ENCODE measurements around the gene PRR5.

PRR5 gene

DNA sequence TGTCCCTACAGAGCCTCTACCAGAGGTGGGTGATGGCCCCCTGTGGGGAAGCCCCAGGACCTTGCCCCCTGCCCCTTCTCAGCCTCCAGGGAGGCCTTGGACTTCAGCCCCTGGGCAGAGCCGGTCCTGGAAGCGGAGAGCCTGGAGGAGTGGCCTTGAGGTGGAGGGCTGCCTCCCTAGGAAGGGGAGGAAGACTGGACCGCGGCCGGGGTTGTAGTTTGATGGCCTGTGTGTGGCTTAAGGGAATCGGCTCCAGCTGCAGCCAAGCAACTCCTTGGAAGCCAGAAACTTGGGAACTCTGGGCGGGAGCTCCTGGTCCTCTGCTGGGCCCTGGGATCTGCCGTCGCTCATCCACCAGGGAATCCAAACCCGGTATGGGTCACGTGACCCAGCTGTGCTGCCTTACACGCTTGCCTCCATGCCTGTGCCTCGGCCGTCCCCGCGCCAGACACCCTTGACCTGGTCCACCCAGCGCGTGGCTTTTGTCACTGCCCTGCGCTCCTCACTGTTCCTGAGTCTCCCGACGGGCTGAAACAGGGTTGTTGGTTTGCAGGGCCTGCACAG lies 26.8 kb downstream of the PRR5 start:
- Histone ChIP-seq H3K9me2 (replicated peaks; ENCODE audit: control insufficient read depth, low read length) (no peaks in the 10 kb centered on the region), H4K20me1 (ENCODE audit: control insufficient read depth, insufficient read depth, low read depth, low read length) (no peaks in the 10 kb centered on the region), H3K4me1 (ENCODE audit: control insufficient read depth, low read length) (no peaks in the 10 kb centered on the region), H3F3A (ENCODE audit: control insufficient read depth, insufficient read depth) (no peaks in the 10 kb centered on the region), H3K79me2 (ENCODE audit: control insufficient read depth, low read length) (no peaks in the 10 kb centered on the region), H3K4me3 (ENCODE audit: low read length) (no peak overlapping the region), H3K27me3 (ENCODE audit: control insufficient read depth, low read length) (no peaks in the 10 kb centered on the region), H3K36me3 (ENCODE audit: control insufficient read depth, low read length) (no peaks in the 10 kb centered on the region), H3K4me2 (ENCODE audit: low read length) (no peak overlapping the region), H3K27ac (ENCODE audit: low read depth, low read length) (no peak overlapping the region), H3K9me3 (ENCODE audit: control insufficient read depth, insufficient read depth, low read length) (peaks cover 4% of the 10 kb centered on the region; the same call in 1 of the 2 replicates)
- TF ChIP-seq, protein P1, sequence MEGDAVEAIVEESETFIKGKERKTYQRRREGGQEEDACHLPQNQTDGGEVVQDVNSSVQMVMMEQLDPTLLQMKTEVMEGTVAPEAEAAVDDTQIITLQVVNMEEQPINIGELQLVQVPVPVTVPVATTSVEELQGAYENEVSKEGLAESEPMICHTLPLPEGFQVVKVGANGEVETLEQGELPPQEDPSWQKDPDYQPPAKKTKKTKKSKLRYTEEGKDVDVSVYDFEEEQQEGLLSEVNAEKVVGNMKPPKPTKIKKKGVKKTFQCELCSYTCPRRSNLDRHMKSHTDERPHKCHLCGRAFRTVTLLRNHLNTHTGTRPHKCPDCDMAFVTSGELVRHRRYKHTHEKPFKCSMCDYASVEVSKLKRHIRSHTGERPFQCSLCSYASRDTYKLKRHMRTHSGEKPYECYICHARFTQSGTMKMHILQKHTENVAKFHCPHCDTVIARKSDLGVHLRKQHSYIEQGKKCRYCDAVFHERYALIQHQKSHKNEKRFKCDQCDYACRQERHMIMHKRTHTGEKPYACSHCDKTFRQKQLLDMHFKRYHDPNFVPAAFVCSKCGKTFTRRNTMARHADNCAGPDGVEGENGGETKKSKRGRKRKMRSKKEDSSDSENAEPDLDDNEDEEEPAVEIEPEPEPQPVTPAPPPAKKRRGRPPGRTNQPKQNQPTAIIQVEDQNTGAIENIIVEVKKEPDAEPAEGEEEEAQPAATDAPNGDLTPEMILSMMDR (IDR thresholded peaks at IDR 0.05; ENCODE audit: low read depth, low read length, poor library complexity, severe bottlenecking) = no peak
- no peak for TF ChIP-seq EZH2phosphoT487 (IDR thresholded peaks at IDR 0.05; ENCODE audit: borderline replicate concordance, low read length)

DNA sequence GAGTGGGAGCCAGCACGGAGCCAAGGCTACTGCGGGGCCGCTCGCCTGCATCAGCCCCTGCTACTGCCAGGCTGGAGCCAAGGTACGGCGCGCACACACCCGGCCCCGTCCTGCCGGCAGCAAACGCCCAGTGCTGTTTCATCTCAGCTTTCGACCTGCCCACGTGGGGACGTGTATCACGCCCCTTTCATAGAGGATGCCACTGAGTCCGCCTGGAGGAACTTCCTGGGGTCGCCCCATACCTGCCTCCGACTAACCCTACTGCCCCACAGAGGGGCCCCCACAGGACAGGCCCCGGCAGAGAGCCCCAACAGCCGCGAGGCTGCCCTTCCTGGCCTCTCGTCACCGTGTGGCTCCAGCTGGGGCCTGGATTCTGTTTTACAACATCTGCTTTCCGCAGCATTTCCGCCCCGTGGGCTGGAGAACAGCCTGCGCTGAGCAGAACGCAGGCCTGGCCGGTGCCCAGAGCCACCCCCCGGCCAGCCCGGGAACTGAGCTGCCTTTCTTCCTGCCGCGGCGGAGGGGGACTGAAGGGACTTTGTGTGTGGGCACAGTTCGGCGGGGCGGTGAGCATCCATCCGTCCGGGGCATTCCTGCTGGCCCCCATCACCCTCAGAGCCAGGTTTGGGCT lies 27.5 kb downstream of the PRR5 start:
- Histone ChIP-seq H3K27ac (ENCODE audit: low read depth, low read length) (no peak overlapping the region), H3K4me3 (ENCODE audit: low read length) (no peak overlapping the region), H3K4me2 (ENCODE audit: low read length) (no peak overlapping the region), H3K9me3 (ENCODE audit: control insufficient read depth, insufficient read depth, low read length) (peaks cover 4% of the 10 kb centered on the region; the same call in 1 of the 2 replicates), H3K27me3 (ENCODE audit: control insufficient read depth, low read length) (no peaks in the 10 kb centered on the region), H3K4me1 (ENCODE audit: control insufficient read depth, low read length) (no peaks in the 10 kb centered on the region), H4K20me1 (ENCODE audit: control insufficient read depth, insufficient read depth, low read depth, low read length) (no peaks in the 10 kb centered on the region), H3K79me2 (ENCODE audit: control insufficient read depth, low read length) (no peaks in the 10 kb centered on the region), H3K36me3 (ENCODE audit: control insufficient read depth, low read length) (no peaks in the 10 kb centered on the region), H3F3A (ENCODE audit: control insufficient read depth, insufficient read depth) (no peaks in the 10 kb centered on the region), H3K9me2 (replicated peaks; ENCODE audit: control insufficient read depth, low read length) (no peaks in the 10 kb centered on the region)
- TF ChIP-seq, protein P1 (IDR thresholded peaks at IDR 0.05; ENCODE audit: low read depth, low read length, poor library complexity, severe bottlenecking) = no peak
- no peak for TF ChIP-seq EZH2phosphoT487 (IDR thresholded peaks at IDR 0.05; ENCODE audit: borderline replicate concordance, low read length)

DNA sequence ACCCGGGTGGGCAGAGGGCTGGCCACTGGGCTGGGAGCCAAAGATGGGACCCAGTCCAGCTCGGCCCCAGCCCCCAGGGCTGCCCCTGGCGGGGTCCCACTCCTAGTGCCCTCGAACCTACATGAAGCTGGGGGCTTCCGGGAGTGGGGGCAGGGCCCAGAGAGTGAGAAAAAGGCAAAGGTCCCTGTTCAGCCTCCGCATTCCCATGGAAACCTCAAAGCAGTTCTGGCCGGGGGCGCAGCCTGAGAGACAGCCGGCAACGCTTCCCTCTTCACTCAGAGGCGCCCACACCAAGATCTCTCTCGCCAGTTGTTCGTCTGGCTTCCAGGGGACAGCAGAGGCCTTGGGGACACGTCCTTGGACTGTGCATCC lies 28.0 kb downstream of the PRR5 start:
- no peaks in the 10 kb centered on the region for H3K27me3 ChIP-seq (ENCODE audit: control insufficient read depth, low read length)
- H3K4me3 ChIP-seq (ENCODE audit: low read length) = no peak overlapping the region
- H3K27ac ChIP-seq (ENCODE audit: low read depth, low read length) = no peak overlapping the region
- no peaks in the 10 kb centered on the region for H3K36me3 ChIP-seq (ENCODE audit: control insufficient read depth, low read length)
- H3K9me3 ChIP-seq (ENCODE audit: control insufficient read depth, insufficient read depth, low read length) = peaks cover 4% of the 10 kb centered on the region; the same call in 1 of the 2 replicates
- no peak for TF ChIP-seq EZH2phosphoT487 (IDR thresholded peaks at IDR 0.05; ENCODE audit: borderline replicate concordance, low read length)
- TF ChIP-seq, protein P1 (IDR thresholded peaks at IDR 0.05; ENCODE audit: low read depth, low read length, poor library complexity, severe bottlenecking) = no peak
- H3K79me2 ChIP-seq (ENCODE audit: control insufficient read depth, low read length) = no peaks in the 10 kb centered on the region
- H3K4me1 ChIP-seq (ENCODE audit: control insufficient read depth, low read length) = no peaks in the 10 kb centered on the region
- no peak overlapping the region for H3K4me2 ChIP-seq (ENCODE audit: low read length)
- H3F3A ChIP-seq (ENCODE audit: control insufficient read depth, insufficient read depth) = no peaks in the 10 kb centered on the region
- H4K20me1 ChIP-seq (ENCODE audit: control insufficient read depth, insufficient read depth, low read depth, low read length) = no peaks in the 10 kb centered on the region
- H3K9me2 ChIP-seq (replicated peaks; ENCODE audit: control insufficient read depth, low read length) = no peaks in the 10 kb centered on the region

Data from DOHH2 (cell line).